IMR-90 (cell line): ENCODE measurements around the gene MEGF11.

Experiments
- RAD21 ChIP-seq: IDR thresholded peaks from 2 replicates; pipeline ENCODE4 v1.6.1; 2012; ENCODE audit warnings: low read length, improper control_type of control experiment
- RFX5 ChIP-seq: IDR thresholded peaks from 2 replicates; pipeline ENCODE4 v1.8.0; 2012; ENCODE audit warnings: low read depth, mild to moderate bottlenecking, low read length, moderate library complexity
- USF2 ChIP-seq: fragments of 150-350 bp; IDR thresholded peaks from 2 replicates; pipeline ENCODE4 v1.6.1; 2017; ENCODE audit warnings: mild to moderate bottlenecking, antibody characterized with exemption, low read length, low read depth
- TF ChIP-seq, protein P1 (sequence below): conservative IDR thresholded peaks from 2 replicates; pipeline ENCODE4 v1.5.1; 2012; ENCODE audit warnings: mild to moderate bottlenecking, low read depth, low read length, improper control_type of control experiment

- TF ChIP-seq, protein P1, sequence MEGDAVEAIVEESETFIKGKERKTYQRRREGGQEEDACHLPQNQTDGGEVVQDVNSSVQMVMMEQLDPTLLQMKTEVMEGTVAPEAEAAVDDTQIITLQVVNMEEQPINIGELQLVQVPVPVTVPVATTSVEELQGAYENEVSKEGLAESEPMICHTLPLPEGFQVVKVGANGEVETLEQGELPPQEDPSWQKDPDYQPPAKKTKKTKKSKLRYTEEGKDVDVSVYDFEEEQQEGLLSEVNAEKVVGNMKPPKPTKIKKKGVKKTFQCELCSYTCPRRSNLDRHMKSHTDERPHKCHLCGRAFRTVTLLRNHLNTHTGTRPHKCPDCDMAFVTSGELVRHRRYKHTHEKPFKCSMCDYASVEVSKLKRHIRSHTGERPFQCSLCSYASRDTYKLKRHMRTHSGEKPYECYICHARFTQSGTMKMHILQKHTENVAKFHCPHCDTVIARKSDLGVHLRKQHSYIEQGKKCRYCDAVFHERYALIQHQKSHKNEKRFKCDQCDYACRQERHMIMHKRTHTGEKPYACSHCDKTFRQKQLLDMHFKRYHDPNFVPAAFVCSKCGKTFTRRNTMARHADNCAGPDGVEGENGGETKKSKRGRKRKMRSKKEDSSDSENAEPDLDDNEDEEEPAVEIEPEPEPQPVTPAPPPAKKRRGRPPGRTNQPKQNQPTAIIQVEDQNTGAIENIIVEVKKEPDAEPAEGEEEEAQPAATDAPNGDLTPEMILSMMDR, result no peak
- TF ChIP-seq USF2 (no peak), RFX5 (no peak), RAD21 (no peak)
These were observed 266.4 kb downstream of the MEGF11 start for GRCh38 chr15:65987100-65987499.
